HepG2 (cell line): ENCODE measurements around the gene SPRED2. TPM values are rescaled to one million over a fixed set of nuclear protein-coding genes. Genes with fewer than 3 reads are reported as not detected.
A peak's percentile ranks its signal among the peaks of the same experiment; 100 is the strongest.

ENCODE experiments used
- ATF1 ChIP-seq: IDR thresholded peaks from 2 replicates; pipeline ENCODE4 v1.6.1; 2016; ENCODE audit warnings: mild to moderate bottlenecking, control low read depth
- HOXA9 ChIP-seq: sonication (generic); formaldehyde crosslinking; IDR thresholded peaks from 2 replicates; pipeline ENCODE4 v1.8.1; 2022; ENCODE audit warnings: missing genetic modification reagents, mild to moderate bottlenecking, moderate library complexity, borderline replicate concordance
- IKZF4 ChIP-seq: sonication (generic); formaldehyde crosslinking; IDR thresholded peaks from 2 replicates; pipeline ENCODE4 v1.5.1; 2020; ENCODE audit warnings: borderline replicate concordance, mild to moderate bottlenecking, low read depth, missing genetic modification reagents; ENCODE audit errors: not compliant biosample characterization
- ISX ChIP-seq: sonication (generic); formaldehyde crosslinking; conservative IDR thresholded peaks from 2 replicates; pipeline ENCODE4 v1.5.0; 2020; ENCODE audit warnings: missing genetic modification reagents
- MTF2 ChIP-seq: sonication (generic); formaldehyde crosslinking; IDR thresholded peaks from 2 replicates; pipeline ENCODE4 v1.5.0; 2020; ENCODE audit warnings: missing genetic modification reagents, borderline replicate concordance
- NFKBIZ ChIP-seq: IDR thresholded peaks from 2 replicates; pipeline ENCODE4 v1.6.1; 2018; ENCODE audit warnings: missing genetic modification reagents, missing compliant biosample characterization
- NONO ChIP-seq, 2 experiments: fragments of 450-650 bp in 1 of 2; sonication (generic) in 1 of 2; formaldehyde crosslinking in 1 of 2; IDR thresholded peaks in 1 of 2; conservative IDR thresholded peaks in 1 of 2; 2 replicates each; pipeline versions ENCODE4 v1.6.1 to v1.8.0; 2017 to 2022; ENCODE audit warnings: mild to moderate bottlenecking in 1 of 2, missing genetic modification reagents in 1 of 2, moderate library complexity in 1 of 2
- NR1H2 ChIP-seq: sonication (generic); formaldehyde crosslinking; IDR thresholded peaks from 2 replicates; pipeline ENCODE4 v1.8.1; 2022; ENCODE audit warnings: low read depth, missing genetic modification reagents, borderline replicate concordance
- NR3C1 ChIP-seq: sonication (generic); formaldehyde crosslinking; IDR thresholded peaks from 2 replicates; pipeline ENCODE4 v1.4.0; 2020; ENCODE audit warnings: missing genetic modification reagents
- SP4 ChIP-seq: sonication (generic); formaldehyde crosslinking; IDR thresholded peaks from 2 replicates; pipeline ENCODE4 v1.8.1; 2023; ENCODE audit warnings: mild to moderate bottlenecking, missing genetic modification reagents
- TARDBP ChIP-seq: sonication (generic); formaldehyde crosslinking; IDR thresholded peaks from 2 replicates; pipeline ENCODE4 v1.8.0; 2022; ENCODE audit warnings: mild to moderate bottlenecking, missing genetic modification reagents
- TERF1 ChIP-seq: sonication (generic); formaldehyde crosslinking; IDR thresholded peaks from 2 replicates; pipeline ENCODE4 v1.8.0; 2022; ENCODE audit warnings: mild to moderate bottlenecking, missing genetic modification reagents, moderate library complexity
- THRA ChIP-seq: sonication (generic); formaldehyde crosslinking; IDR thresholded peaks from 2 replicates; pipeline ENCODE4 v1.4.0; 2020; ENCODE audit warnings: missing genetic modification reagents, borderline replicate concordance
- ZBTB21 ChIP-seq: sonication (generic); formaldehyde crosslinking; IDR thresholded peaks from 2 replicates; pipeline ENCODE4 v1.4.0; 2020; ENCODE audit warnings: missing genetic modification reagents
- ZBTB4 ChIP-seq: sonication (generic); formaldehyde crosslinking; IDR thresholded peaks from 2 replicates; pipeline ENCODE4 v1.4.0; 2020; ENCODE audit warnings: missing genetic modification reagents, mild to moderate bottlenecking, borderline replicate concordance
- ZFP36L2 ChIP-seq: sonication (generic); formaldehyde crosslinking; IDR thresholded peaks from 2 replicates; pipeline ENCODE4 v1.4.0; 2020; ENCODE audit warnings: missing genetic modification reagents
- ZNF251 ChIP-seq: sonication (generic); formaldehyde crosslinking; IDR thresholded peaks from 2 replicates; pipeline ENCODE4 v1.9.0; 2021; ENCODE audit warnings: mild to moderate bottlenecking, missing genetic modification reagents
- ZNF530 ChIP-seq: sonication (generic); formaldehyde crosslinking; IDR thresholded peaks from 2 replicates; pipeline ENCODE4 v1.5.0; 2020; ENCODE audit warnings: low read depth, mild to moderate bottlenecking, missing genetic modification reagents
- ZNF616 ChIP-seq: sonication (generic); formaldehyde crosslinking; IDR thresholded peaks from 2 replicates; pipeline ENCODE4 v1.5.0; 2020; ENCODE audit warnings: low read depth, mild to moderate bottlenecking, missing genetic modification reagents
- ZNF660 ChIP-seq: sonication (generic); formaldehyde crosslinking; IDR thresholded peaks from 2 replicates; pipeline ENCODE4 v1.5.1; 2020; ENCODE audit warnings: mild to moderate bottlenecking, low read depth, missing genetic modification reagents, borderline replicate concordance
- ZNF672 ChIP-seq: sonication (generic); formaldehyde crosslinking; IDR thresholded peaks from 2 replicates; pipeline ENCODE4 v1.8.1; 2022; ENCODE audit warnings: missing genetic modification reagents
- ZNF703 ChIP-seq: sonication (generic); formaldehyde crosslinking; IDR thresholded peaks from 2 replicates; pipeline ENCODE4 v1.5.1; 2020; ENCODE audit warnings: missing genetic modification reagents, mild to moderate bottlenecking, moderate library complexity, borderline replicate concordance
- ZNF776 ChIP-seq: sonication (generic); formaldehyde crosslinking; IDR thresholded peaks from 2 replicates; pipeline ENCODE4 v1.4.0; 2020; ENCODE audit warnings: mild to moderate bottlenecking, missing genetic modification reagents
- ZSCAN12 ChIP-seq: sonication (generic); formaldehyde crosslinking; IDR thresholded peaks from 2 replicates; pipeline ENCODE4 v1.9.0; 2021; ENCODE audit warnings: mild to moderate bottlenecking, missing genetic modification reagents
- polyA plus RNA-seq, 8 experiments: library from polyadenylated mRNA; depleted of rRNA in 3 of 8; stranded (reverse) in 7 of 8; unstranded in 1 of 8; fragments of >200 nt; fragmentation: Illumina TruSeq in 4 of 8; extraction: Trizol in 4 of 8; gene quantifications; 2 replicates each; pipeline versions ENCODE4 v1.2.1 to v1.2.3, GENCODE V29; 2011 to 2016; ENCODE audit warnings: low read depth in 4 of 8, missing spikeins in 1 of 8, mixed read lengths in 1 of 8; ENCODE audit not compliant: insufficient read depth in 1 of 8
- total RNA-seq, 5 experiments: library from RNA; depleted of rRNA; stranded (reverse); fragments of >200 nt; fragmentation: Illumina TruSeq; extraction: Trizol; gene quantifications; 2 replicates each; pipeline ENCODE4 v1.2.3, GENCODE V29; 2016; ENCODE audit warnings: low read depth in 1 of 5
- TF ChIP-seq, protein P1 (sequence below): IDR thresholded peaks from 2 replicates; pipeline ENCODE4 v1.6.1; 2012; ENCODE audit warnings: inconsistent platforms

Gene SPRED2
- total and polyA plus RNA-seq, 2 of the 13 experiments (the other 11 are each of a cell fraction or from before 2014, with no cell fraction given): 13.0 to 37.0 TPM

GRCh38 chr2:65437392-65438135 is 5.2 kb upstream of the SPRED2 start (continued):
- TF ChIP-seq IKZF4 (CRISPR knock-in tag) (no peak), TARDBP (CRISPR knock-in tag) (no peak), ZNF616 (CRISPR knock-in tag) (no peak), ZNF660 (no peak), ZNF530 (CRISPR knock-in tag) (no peak), THRA (peak; percentile 27; the same call in 1 of the 2 replicates), ATF1 (CRISPR knock-in tag) (no peak), SP4 (CRISPR knock-in tag) (0 out of 2 replicates have a peak, but pooled peaks have one; percentile 28), ZNF251 (CRISPR knock-in tag) (no peak), NR1H2 (CRISPR knock-in tag) (no peak), ZBTB4 (no peak), HOXA9 (CRISPR knock-in tag) (no peak), MTF2 (no peak), NFKBIZ (CRISPR knock-in tag) (no peak), ZSCAN12 (CRISPR knock-in tag) (0 out of 2 replicates have a peak, but pooled peaks have one; percentile 23), ISX (CRISPR knock-in tag) (no peak), ZNF776 (CRISPR knock-in tag) (no peak), NR3C1 (CRISPR knock-in tag) (no peak), ZBTB21 (CRISPR knock-in tag) (no peak), NONO (IDR thresholded peaks at IDR 0.05) (no peak), NONO (CRISPR knock-in tag; conservative IDR thresholded peaks at IDR 0.05) (no peak), TERF1 (CRISPR knock-in tag) (no peak), ZNF703 (CRISPR knock-in tag) (no peak), ZNF672 (CRISPR knock-in tag) (no peak), ZFP36L2 (CRISPR knock-in tag) (no peak)
- TF ChIP-seq, protein P1, sequence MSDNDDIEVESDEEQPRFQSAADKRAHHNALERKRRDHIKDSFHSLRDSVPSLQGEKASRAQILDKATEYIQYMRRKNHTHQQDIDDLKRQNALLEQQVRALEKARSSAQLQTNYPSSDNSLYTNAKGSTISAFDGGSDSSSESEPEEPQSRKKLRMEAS: no peak
